Measurements from ENCODE around the gene PAPPA. TPM values are rescaled to one million over a fixed set of nuclear protein-coding genes. Genes with fewer than 3 reads are reported as not detected.

Gene PAPPA
- total RNA-seq, 1 experiment from 2014 or later = 0.22 TPM

- Mint-ChIP-seq H3K27me3 (ENCODE audit: low read depth) (peaks cover 32% of the 10 kb centered on the region), H3K27ac (no peak overlapping the region), H3K9me3 (no peaks in the 10 kb centered on the region), H3K36me3 (no peaks in the 10 kb centered on the region), H3K4me1 (peaks cover 39% of the 10 kb centered on the region), H3K4me3 (no peak overlapping the region)
- ChIA-PET CTCF (no interaction called here), POLR2A (interaction anchor here (0.6 kb wide), 1 partner anchor 15 kb away, joined by 3 read pairs; no protein-coding TSS in a partner anchor)
- ATAC-seq (no peak), DNase-seq (ENCODE audit: low spot score) (no peak)
- TF ChIP-seq PRDM15 (CRISPR knock-in tag; IDR thresholded peaks at IDR 0.05) (no peak), E2F5 (CRISPR knock-in tag; IDR thresholded peaks at IDR 0.05) (no peak), ETV6 (CRISPR knock-in tag; IDR thresholded peaks at IDR 0.05) (no peak), ZSCAN18 (CRISPR knock-in tag; IDR thresholded peaks at IDR 0.05) (no peak), HMGA2 (CRISPR knock-in tag; IDR thresholded peaks at IDR 0.05) (no peak), ZMAT4 (CRISPR knock-in tag; IDR thresholded peaks at IDR 0.05) (no peak), TEAD4 (CRISPR knock-in tag; IDR thresholded peaks at IDR 0.05) (no peak), TCF7 (CRISPR knock-in tag; IDR thresholded peaks at IDR 0.05; ENCODE audit: low read depth) (no peak), ZNF232 (CRISPR knock-in tag; IDR thresholded peaks at IDR 0.05) (no peak), ZNF512 (CRISPR knock-in tag; IDR thresholded peaks at IDR 0.05; ENCODE audit: borderline replicate concordance) (no peak), ZNF281 (CRISPR knock-in tag; IDR thresholded peaks at IDR 0.05) (no peak)
Observed at GRCh38 chr9:116308076-116308475, 154.5 kb downstream of the PAPPA start.

GRCh38 chr9:116309900-116310611 lies 156.5 kb downstream of the PAPPA start:
- no peak overlapping the region for H3K27ac Mint-ChIP-seq
- ATAC-seq (no peak), DNase-seq (ENCODE audit: low spot score) (no peak)
- H3K9me3 Mint-ChIP-seq = no peaks in the 10 kb centered on the region
- peaks cover 31% of the 10 kb centered on the region for H3K27me3 Mint-ChIP-seq (ENCODE audit: low read depth)
- no peak overlapping the region for H3K4me3 Mint-ChIP-seq
- ChIA-PET POLR2A (no interaction called here), CTCF (no interaction called here)
- H3K4me1 Mint-ChIP-seq = peaks cover 19% of the 10 kb centered on the region
- no peaks in the 10 kb centered on the region for H3K36me3 Mint-ChIP-seq
- no peak for TF ChIP-seq GTF2I (CRISPR knock-in tag; conservative IDR thresholded peaks at IDR 0.05)
- no peak for TF ChIP-seq RELA (CRISPR knock-in tag; IDR thresholded peaks at IDR 0.05; ENCODE audit: borderline replicate concordance)
- no peak for TF ChIP-seq HMGA2 (CRISPR knock-in tag; IDR thresholded peaks at IDR 0.05)
- no peak for TF ChIP-seq ZNF219 (CRISPR knock-in tag; IDR thresholded peaks at IDR 0.05; ENCODE audit: borderline replicate concordance)
- no peak for TF ChIP-seq TEAD4 (CRISPR knock-in tag; IDR thresholded peaks at IDR 0.05)
- no peak for TF ChIP-seq ZNF263 (CRISPR knock-in tag; IDR thresholded peaks at IDR 0.05; ENCODE audit: low read depth)
- no peak for TF ChIP-seq ELF4 (CRISPR knock-in tag; IDR thresholded peaks at IDR 0.05; ENCODE audit: low read depth)
- no peak for TF ChIP-seq ZNF425 (CRISPR knock-in tag; conservative IDR thresholded peaks at IDR 0.05)
- no peak for TF ChIP-seq USF1 (CRISPR knock-in tag; IDR thresholded peaks at IDR 0.05)
- TF ChIP-seq ATF3 (CRISPR knock-in tag; conservative IDR thresholded peaks at IDR 0.05) = no peak

All from WTC11 (cell line).